H1 (cell line): ENCODE measurements around the gene TAPBPL. TPM values are rescaled to one million over a fixed set of nuclear protein-coding genes. Genes with fewer than 3 reads are reported as not detected.

Source experiments
- CTCF ChIA-PET: fragments of 300-600 bp; sonication (Branson Sonifier 250); formaldehyde crosslinking; loops from one replicate; lab custom pipeline; 2021; ENCODE audit not compliant: partially characterized antibody; lab: Charles Lee
- POLR2A ChIA-PET: fragments of 300-600 bp; sonication (Branson Sonifier 250); formaldehyde crosslinking; loops from one replicate; lab custom pipeline; 2021; ENCODE audit warnings: inconsistent platforms; ENCODE audit not compliant: partially characterized antibody; lab: Charles Lee
- DNase-seq, 2 experiments: peaks; one replicate each; pipeline versions ENCODE4 v3.0.0 to v3.0.0-alpha.2; 2010 to 2022; ENCODE audit warnings: low spot score in 2 of 2, low read depth in 1 of 2, mixed read lengths in 1 of 2
- FAIRE-seq: peaks from 2 replicates; lab custom pipeline; 2011; peaks lifted over from hg19 to GRCh38; lab: Jason Lieb, UNC
- H2AFZ ChIP-seq: 2 replicates; pipeline ENCODE4 v1.8.1; 2012; ENCODE audit warnings: low read length, inconsistent platforms
- H2AK5ac ChIP-seq: 2 replicates; pipeline ENCODE4 v1.6.1; 2013; ENCODE audit warnings: low read depth, low read length
- H2BK120ac ChIP-seq: replicated peaks from 2 replicates; pipeline ENCODE3; 2013; ENCODE audit warnings: low read depth, low read length, inconsistent platforms
- H2BK12ac ChIP-seq: 2 replicates; pipeline ENCODE4 v1.6.1; 2013; ENCODE audit warnings: low read depth, low read length
- H2BK15ac ChIP-seq: 2 replicates; pipeline ENCODE4 v1.6.1; 2013; ENCODE audit warnings: low read length
- H2BK20ac ChIP-seq: 2 replicates; pipeline ENCODE4 v1.6.1; 2013; ENCODE audit warnings: low read length
- H2BK5ac ChIP-seq: 2 replicates; pipeline ENCODE4 v1.6.1; 2013; ENCODE audit warnings: low read depth, low read length
- H3K14ac ChIP-seq: 2 replicates; pipeline ENCODE4 v1.6.1; 2013; ENCODE audit warnings: inconsistent platforms; ENCODE audit not compliant: insufficient read length
- H3K18ac ChIP-seq: 2 replicates; pipeline ENCODE4 v1.6.1; 2013; ENCODE audit warnings: low read length; ENCODE audit errors: extremely low read depth
- H3K23ac ChIP-seq: 2 replicates; pipeline ENCODE4 v1.6.1; 2013; ENCODE audit warnings: inconsistent platforms; ENCODE audit not compliant: insufficient read length
- H3K23me2 ChIP-seq: 2 replicates; pipeline ENCODE4 v1.6.1; 2013; ENCODE audit warnings: low read depth, low read length
- H3K27ac ChIP-seq: 2 replicates; pipeline ENCODE4 v1.6.1; 2011; ENCODE audit warnings: low read depth, low read length, inconsistent platforms
- H3K27me3 ChIP-seq, 4 experiments: replicated peaks in 1 of 4; 1 replicate in 1 of 4; 2 replicates in 3 of 4; pipeline versions ENCODE4 v1.6.1 to v1.8.1; 2011 to 2013; ENCODE audit warnings: low read length in 3 of 4, mild to moderate bottlenecking in 3 of 4, inconsistent platforms in 2 of 4, mixed read lengths in 2 of 4, moderate library complexity in 1 of 4; ENCODE audit not compliant: control insufficient read depth in 3 of 4, insufficient read depth in 3 of 4; ENCODE audit errors: extremely low read depth in 1 of 4
- H3K36me3 ChIP-seq, 4 experiments: 2 replicates each; pipeline versions ENCODE4 v1.6.1 to v1.8.1; 2011 to 2013; ENCODE audit warnings: mild to moderate bottlenecking in 4 of 4, low read length in 3 of 4, moderate library complexity in 2 of 4, control low read depth in 1 of 4, inconsistent platforms in 1 of 4; ENCODE audit not compliant: insufficient read depth in 4 of 4, control insufficient read depth in 2 of 4
- H3K4ac ChIP-seq: replicated peaks from 2 replicates; pipeline ENCODE3; 2013; ENCODE audit warnings: low read length, low read depth, mixed read lengths, inconsistent platforms; ENCODE audit not compliant: insufficient read length
- H3K4me1 ChIP-seq, 4 experiments: replicated peaks in 1 of 4; 1 replicate in 1 of 4; 2 replicates in 3 of 4; pipeline versions ENCODE4 v1.6.1 to v1.8.1; 2011 to 2013; ENCODE audit warnings: low read length in 3 of 4, inconsistent platforms in 2 of 4, mixed read lengths in 1 of 4; ENCODE audit not compliant: insufficient read depth in 4 of 4, control insufficient read depth in 3 of 4
- H3K4me2 ChIP-seq, 2 experiments: 2 replicates each; pipeline versions ENCODE4 v1.6.1 to v1.8.1; 2011 to 2013; ENCODE audit warnings: low read depth in 2 of 2, low read length in 2 of 2, control low read depth in 1 of 2, inconsistent platforms in 1 of 2, mild to moderate bottlenecking in 1 of 2; ENCODE audit not compliant: insufficient read depth in 1 of 2
- H3K4me3 ChIP-seq, 4 experiments: fragments of 200-600, 300-600 bp in 1 of 4; sonication (generic), shearing (Covaris generic), sonication (Bioruptor Twin) in 1 of 4; 2 replicates each; pipeline versions ENCODE4 v1.5.1 to v1.8.1; 2011 to 2016; ENCODE audit warnings: low read length in 4 of 4, low read depth in 3 of 4, control low read depth in 2 of 4, inconsistent platforms in 2 of 4, mild to moderate bottlenecking in 2 of 4, mixed read lengths in 1 of 4, moderate library complexity in 1 of 4; ENCODE audit not compliant: insufficient read depth in 2 of 4; ENCODE audit errors: extremely low read depth in 1 of 4
- H3K56ac ChIP-seq: replicated peaks from 2 replicates; pipeline ENCODE3; 2013; ENCODE audit warnings: low read depth, mild to moderate bottlenecking, mixed read lengths, low read length, inconsistent platforms; ENCODE audit not compliant: insufficient read length
- H3K79me1 ChIP-seq: 2 replicates; pipeline ENCODE4 v1.6.1; 2013; ENCODE audit warnings: low read depth, low read length, control low read depth
- H3K79me2 ChIP-seq, 2 experiments: 2 replicates each; pipeline versions ENCODE4 v1.6.1 to v1.8.1; 2012 to 2013; ENCODE audit warnings: low read length in 2 of 2, mild to moderate bottlenecking in 2 of 2, inconsistent platforms in 1 of 2; ENCODE audit not compliant: insufficient read depth in 2 of 2, control insufficient read depth in 1 of 2
- H3K9ac ChIP-seq, 4 experiments: replicated peaks in 1 of 4; 1 replicate in 1 of 4; 2 replicates in 3 of 4; pipeline versions ENCODE4 v1.6.1 to v1.8.1; 2011 to 2013; ENCODE audit warnings: low read depth in 3 of 4, low read length in 3 of 4, control low read depth in 2 of 4, mild to moderate bottlenecking in 2 of 4, moderate library complexity in 2 of 4, inconsistent platforms in 1 of 4; ENCODE audit errors: extremely low read depth in 1 of 4
- H3K9me3 ChIP-seq, 2 experiments: 2 replicates each; pipeline versions ENCODE4 v1.6.1 to v1.8.1; 2012 to 2013; ENCODE audit warnings: mild to moderate bottlenecking in 2 of 2, moderate library complexity in 2 of 2, control low read depth in 1 of 2, inconsistent platforms in 1 of 2, low read depth in 1 of 2, low read length in 1 of 2, mixed read lengths in 1 of 2; ENCODE audit not compliant: insufficient read depth in 2 of 2
- H4K20me1 ChIP-seq, 2 experiments: replicated peaks in 1 of 2; 2 replicates each; pipeline versions ENCODE3 to v1.8.1; 2011 to 2013; ENCODE audit warnings: inconsistent platforms in 2 of 2, low read length in 2 of 2, mild to moderate bottlenecking in 1 of 2; ENCODE audit not compliant: insufficient read depth in 2 of 2, control insufficient read depth in 1 of 2
- H4K5ac ChIP-seq: 2 replicates; pipeline ENCODE4 v1.6.1; 2013; ENCODE audit warnings: low read length, low read depth, mixed read lengths, inconsistent platforms; ENCODE audit not compliant: insufficient read length
- H4K8ac ChIP-seq: 2 replicates; pipeline ENCODE4 v1.8.0; 2013; ENCODE audit warnings: mild to moderate bottlenecking, moderate library complexity, low read length, inconsistent platforms; ENCODE audit not compliant: insufficient read depth; ENCODE audit errors: extremely low read depth
- H4K91ac ChIP-seq: replicated peaks from 2 replicates; pipeline ENCODE3; 2013; ENCODE audit warnings: low read length, mixed read lengths, inconsistent platforms; ENCODE audit not compliant: insufficient read length
- BACH1 ChIP-seq: IDR thresholded peaks from 2 replicates; pipeline ENCODE4 v1.6.1; 2012; ENCODE audit warnings: low read length, improper control_type of control experiment
- CHD1 ChIP-seq: IDR thresholded peaks from 2 replicates; pipeline ENCODE4 v1.6.1; 2012; ENCODE audit warnings: low read depth, low read length, improper control_type of control experiment
- TAF1 ChIP-seq: IDR thresholded peaks from 2 replicates; pipeline ENCODE4 v1.6.1; 2011; ENCODE audit warnings: mild to moderate bottlenecking, low read depth, low read length
- WGBS, 2 experiments: shearing (Covaris generic) in 1 of 2; methylation state at CpG; one replicate each; pipeline versions ENCODE4 v1.1.6 to v1.1.7; 2013 to 2015; ENCODE audit warnings: low lambda C conversion rate in 2 of 2, mixed read lengths in 2 of 2, inconsistent platforms in 1 of 2, low coverage in 1 of 2, missing lambda C conversion rate in 1 of 2; ENCODE audit not compliant: insufficient replicate concordance in 2 of 2, insufficient coverage in 1 of 2, insufficient read length in 1 of 2; ENCODE audit errors: extremely low coverage in 1 of 2, missing lambda C conversion rate in 1 of 2; 5-methylcytosine and 5-hydroxymethylcytosine counted together
- polyA plus RNA-seq, 7 experiments: library from polyadenylated mRNA; depleted of rRNA in 3 of 7; stranded (reverse) in 5 of 7; unstranded in 2 of 7; fragments of >200 nt in 5 of 7; fragments of 200-250 nt in 2 of 7; gene quantifications; 1 replicate in 5 of 7; 2 replicates in 1 of 7; 4 replicates in 1 of 7; pipeline versions ENCODE4 v1.2.1 to v1.2.3, GENCODE V29; 2011 to 2013; ENCODE audit warnings: missing spikeins in 2 of 7, mixed read lengths in 2 of 7
- total RNA-seq: library from RNA; stranded (reverse); fragmentation: NEBNext Ultra II Directional; extraction: Animal tissue kit (Norgen Biotek cat#: 25700); gene quantifications from 2 replicates; pipeline ENCODE4 v1.2.1, GENCODE V29; 2021

Gene TAPBPL
- total and polyA plus RNA-seq, 2 of the 8 experiments (the other 6 are each of a cell fraction or from before 2014, with no cell fraction given), result 0.61 to 1.5 TPM

DNA sequence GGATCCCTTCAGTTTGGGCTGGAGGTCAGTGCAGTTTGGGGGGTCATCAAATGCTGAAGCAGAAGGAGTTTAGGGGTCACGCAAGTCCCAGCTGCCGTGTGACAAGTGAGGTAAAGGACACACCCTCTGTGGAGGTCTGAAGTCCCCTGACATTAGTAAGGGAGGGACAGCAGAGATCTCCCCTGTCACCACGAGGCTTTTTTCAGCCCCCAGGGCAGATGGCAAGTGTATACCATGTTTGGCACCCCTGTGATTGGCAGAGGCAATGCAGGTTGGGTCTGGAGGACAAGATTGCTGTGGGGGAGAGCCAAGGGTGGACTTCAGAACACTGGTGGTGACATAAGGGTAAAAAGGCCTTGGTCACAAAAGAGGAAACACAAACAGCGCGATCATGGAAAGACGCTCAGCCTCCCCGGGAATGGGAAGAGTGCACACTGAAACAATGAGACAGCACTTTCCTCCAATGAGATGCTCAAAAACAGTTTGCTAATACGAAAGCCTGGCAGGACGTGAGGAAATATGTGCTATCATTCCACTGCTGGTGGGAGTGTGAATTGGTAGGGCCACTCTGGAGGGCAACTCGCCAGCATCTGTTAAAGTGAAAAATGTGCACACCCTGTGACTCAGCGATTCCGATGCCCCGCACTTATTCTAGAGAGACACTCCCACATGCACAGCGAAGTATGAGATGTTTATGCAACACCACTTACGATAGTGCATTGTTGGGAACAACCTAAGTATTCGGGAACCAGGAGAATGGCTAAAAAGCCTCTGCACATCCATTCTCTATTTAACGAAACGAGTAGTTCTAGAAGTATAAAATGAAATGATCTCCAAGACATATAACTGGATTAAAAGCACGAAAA lies 21.5 kb upstream of the TAPBPL start:
- no peak overlapping the region for H3K18ac ChIP-seq
- H4K20me1 ChIP-seq, result no peaks in the 10 kb centered on the region
- no peaks in the 10 kb centered on the region for H3K36me3 ChIP-seq
- TF ChIP-seq CHD1 (no peak), BACH1 (peak; percentile 53; the same call in 1 of the 2 replicates), TAF1 (no peak)
- TF ChIP-seq, all 59 proteins: peak for 1
- 91% methylated on average over 19 of the region's 19 CpGs; no CpG with 5 or more reads in 1 of the 2 experiments for WGBS, 2 experiments
- H3K14ac ChIP-seq, result no peak overlapping the region
- no peak overlapping the region for H3K4ac ChIP-seq
- H3K4me1 ChIP-seq, result peaks cover 0 to 8% (median under 1%) of the 10 kb centered on the region in 4 experiments; a peak in 3 of 7 replicates
- no peaks in the 10 kb centered on the region for H3K23me2 ChIP-seq
- no peak overlapping the region for H3K56ac ChIP-seq
- POLR2A ChIA-PET, result no interaction called here
- H3K27ac ChIP-seq, result no peak overlapping the region
- no peak overlapping the region for H2BK12ac ChIP-seq
- H3K9me3 ChIP-seq, result no peaks in the 10 kb centered on the region
- CTCF ChIA-PET, result no interaction called here
- no peak overlapping the region for H4K5ac ChIP-seq
- H3K27me3 ChIP-seq, result no peaks in the 10 kb centered on the region
- H3K79me1 ChIP-seq, result no peaks in the 10 kb centered on the region
- no peak overlapping the region for H2BK20ac ChIP-seq
- H4K91ac ChIP-seq, result no peak overlapping the region
- no peak overlapping the region; the same call in 1 of the 2 replicates for H2AFZ ChIP-seq
- no peak overlapping the region for H3K23ac ChIP-seq
- no peak overlapping the region for H3K9ac ChIP-seq
- H2AK5ac ChIP-seq, result no peak overlapping the region
- H4K8ac ChIP-seq, result no peak overlapping the region
- no peak overlapping the region for H2BK15ac ChIP-seq
- no peak overlapping the region for H3K4me3 ChIP-seq
- no peak for FAIRE-seq
- DNase-seq, result no peak
- H3K4me2 ChIP-seq, result no peak overlapping the region
- H2BK120ac ChIP-seq, result no peak overlapping the region
- no peak overlapping the region for H2BK5ac ChIP-seq
- no peaks in the 10 kb centered on the region for H3K79me2 ChIP-seq
